HEK293 (cell line): ENCODE results near the gene KBTBD3.

ENCODE experiments used
- CTCF ChIA-PET: fragments of 350-600 bp; formaldehyde crosslinking; extraction: SDS; loops from one replicate; lab custom pipeline; 2021; ENCODE audit warnings: antibody characterized with exemption; lab: Yijun Ruan, JAX
- POLR2A ChIA-PET: fragments of 300-600 bp; formaldehyde crosslinking; extraction: SDS; loops from one replicate; lab custom pipeline; 2020; ENCODE audit warnings: antibody characterized with exemption, inconsistent platforms; lab: Yijun Ruan, JAX
- H3K27ac ChIP-seq: fragments of 200-500 bp; sonication (Bioruptor generic); 2 replicates; pipeline ENCODE4 v1.5.1; 2014; ENCODE audit warnings: low read depth, low read length, control low read depth, inconsistent platforms; ENCODE audit errors: extremely low read depth
- H3K36me3 ChIP-seq, 2 experiments: fragments of 200-500 bp in 1 of 2; sonication (Bioruptor generic) in 1 of 2; 1 replicate in 1 of 2; 2 replicates in 1 of 2; pipeline ENCODE4 v1.5.1; 2014 to 2017; ENCODE audit warnings: inconsistent platforms in 2 of 2, low read length in 2 of 2; ENCODE audit not compliant: control insufficient read depth in 2 of 2, insufficient read depth in 1 of 2
- H3K4me1 ChIP-seq: fragments of 200-500 bp; sonication (Bioruptor generic); 2 replicates; pipeline ENCODE4 v1.5.1; 2014; ENCODE audit warnings: mild to moderate bottlenecking, low read length, inconsistent platforms; ENCODE audit not compliant: control insufficient read depth, insufficient read depth
- H3K4me3 ChIP-seq: 2 replicates; pipeline ENCODE4 v1.5.1; 2011; ENCODE audit warnings: low read depth, mild to moderate bottlenecking, control low read depth, low read length, moderate library complexity
- H3K9me3 ChIP-seq: fragments of 200-500 bp; sonication (Bioruptor generic); 2 replicates; pipeline ENCODE4 v1.5.1; 2014; ENCODE audit warnings: low read depth, low read length, inconsistent platforms; ENCODE audit not compliant: control insufficient read depth, insufficient read depth
- CTCF ChIP-seq: fragments of 450-650 bp; formaldehyde crosslinking; IDR thresholded peaks from 2 replicates; pipeline ENCODE4 v1.5.1; 2016; ENCODE audit warnings: missing biosample characterization, missing genetic modification characterization
- FEZF1 ChIP-seq: fragments of 450-650 bp; formaldehyde crosslinking; IDR thresholded peaks from 2 replicates; pipeline ENCODE4 v1.5.1; 2016; ENCODE audit warnings: missing biosample characterization, missing genetic modification characterization
- INSM2 ChIP-seq: fragments of 450-650 bp; formaldehyde crosslinking; IDR thresholded peaks from 2 replicates; pipeline ENCODE4 v1.5.1; 2016; ENCODE audit warnings: missing biosample characterization, missing genetic modification characterization
- KLF10 ChIP-seq: fragments of 450-650 bp; IDR thresholded peaks from 2 replicates; pipeline ENCODE4 v1.5.1; 2018; ENCODE audit warnings: missing biosample characterization, mild to moderate bottlenecking, missing genetic modification characterization
- KLF16 ChIP-seq: fragments of 450-650 bp; formaldehyde crosslinking; IDR thresholded peaks from 2 replicates; pipeline ENCODE4 v1.5.1; 2017; ENCODE audit warnings: missing biosample characterization, missing genetic modification characterization
- KLF17 ChIP-seq: fragments of 450-650 bp; formaldehyde crosslinking; IDR thresholded peaks from 2 replicates; pipeline ENCODE4 v1.5.1; 2016; ENCODE audit warnings: missing biosample characterization, missing genetic modification characterization
- KLF8 ChIP-seq: fragments of 450-650 bp; formaldehyde crosslinking; IDR thresholded peaks from 2 replicates; pipeline ENCODE4 v1.5.1; 2016; ENCODE audit warnings: missing biosample characterization, missing genetic modification characterization
- KLF9 ChIP-seq: fragments of 450-650 bp; formaldehyde crosslinking; IDR thresholded peaks from 2 replicates; pipeline ENCODE4 v1.5.1; 2016; ENCODE audit warnings: missing biosample characterization, missing genetic modification characterization, low read depth
- OVOL3 ChIP-seq: fragments of 450-650 bp; formaldehyde crosslinking; IDR thresholded peaks from 2 replicates; pipeline ENCODE4 v1.5.1; 2016; ENCODE audit warnings: missing biosample characterization, missing genetic modification characterization
- PATZ1 ChIP-seq: fragments of 450-650 bp; formaldehyde crosslinking; IDR thresholded peaks from 2 replicates; pipeline ENCODE4 v1.5.1; 2016; ENCODE audit warnings: missing biosample characterization, missing genetic modification characterization
- SP2 ChIP-seq: fragments of 450-650 bp; formaldehyde crosslinking; IDR thresholded peaks from 2 replicates; pipeline ENCODE4 v1.5.1; 2016; ENCODE audit warnings: missing biosample characterization, missing genetic modification characterization
- YY1 ChIP-seq: fragments of 450-650 bp; formaldehyde crosslinking; IDR thresholded peaks from 2 replicates; pipeline ENCODE4 v1.5.1; 2018; ENCODE audit warnings: missing biosample characterization, missing genetic modification characterization
- ZNF280C ChIP-seq: fragments of 450-650 bp; formaldehyde crosslinking; IDR thresholded peaks from 2 replicates; pipeline ENCODE4 v1.5.1; 2016; ENCODE audit warnings: missing biosample characterization, missing genetic modification characterization
- ZNF280D ChIP-seq: fragments of 450-650 bp; formaldehyde crosslinking; IDR thresholded peaks from 2 replicates; pipeline ENCODE4 v1.5.1; 2016; ENCODE audit warnings: missing biosample characterization, missing genetic modification characterization
- ZNF501 ChIP-seq: fragments of 450-650 bp; formaldehyde crosslinking; IDR thresholded peaks from 2 replicates; pipeline ENCODE4 v1.5.1; 2016; ENCODE audit warnings: missing biosample characterization, missing genetic modification characterization
- ZNF558 ChIP-seq: fragments of 450-650 bp; formaldehyde crosslinking; IDR thresholded peaks from 2 replicates; pipeline ENCODE4 v1.5.1; 2016; ENCODE audit warnings: missing biosample characterization, missing genetic modification characterization
- ZNF621 ChIP-seq: fragments of 450-650 bp; formaldehyde crosslinking; IDR thresholded peaks from 2 replicates; pipeline ENCODE4 v1.5.1; 2017; ENCODE audit warnings: missing biosample characterization, missing genetic modification characterization
- ZNF654 ChIP-seq: fragments of 450-650 bp; formaldehyde crosslinking; IDR thresholded peaks from 2 replicates; pipeline ENCODE4 v1.5.1; 2016; ENCODE audit warnings: low read depth, missing biosample characterization, missing genetic modification characterization
- ZNF76 ChIP-seq: fragments of 450-650 bp; formaldehyde crosslinking; IDR thresholded peaks from 2 replicates; pipeline ENCODE4; 2016; ENCODE audit warnings: low read depth, missing biosample characterization, missing genetic modification characterization, borderline replicate concordance
- ZSCAN16 ChIP-seq: fragments of 450-650 bp; formaldehyde crosslinking; IDR thresholded peaks from 2 replicates; pipeline ENCODE4 v1.5.1; 2016; ENCODE audit warnings: missing biosample characterization, missing genetic modification characterization
- ZSCAN30 ChIP-seq: fragments of 450-650 bp; IDR thresholded peaks from 2 replicates; pipeline ENCODE4 v1.5.1; 2018; ENCODE audit warnings: missing biosample characterization, mild to moderate bottlenecking, missing genetic modification characterization, moderate library complexity
- ZSCAN5A ChIP-seq: fragments of 450-650 bp; formaldehyde crosslinking; IDR thresholded peaks from 2 replicates; pipeline ENCODE4 v1.5.1; 2016; ENCODE audit warnings: missing biosample characterization, missing genetic modification characterization

Gene KBTBD3

GRCh38 chr11:106077609-106078455, 685 bp upstream of the KBTBD3 start, which contains the start of gene AASDHPPT:
Gene AASDHPPT, plus strand, starts transcription at chr11:106077662. Its CDS starts 49 bp downstream, at chr11:106077711.
- Histone ChIP-seq H3K4me1 (no peaks in the 10 kb centered on the region), H3K4me3 (peak within 1 kb of the TSS; percentile 93), H3K36me3 (peaks cover 0 to 34% of the 10 kb centered on the region in 2 experiments; a peak in 2 of 3 replicates), H3K27ac (peak within 1 kb of the TSS; percentile 96), H3K9me3 (no peaks in the 10 kb centered on the region)
- ChIA-PET CTCF (interaction anchor here (0.7 to 1.6 kb wide), 4 partner anchors 9 to 198 kb away, joined by 3 to 7 read pairs (median 4); no protein-coding TSS in a partner anchor), POLR2A (interaction anchor here (0.6 to 1.5 kb wide), 11 partner anchors 9 to 884 kb away, joined by 3 to 9 read pairs (median 3); partner anchors contain the start of gene MSANTD4)
- TF ChIP-seq FEZF1 (peak; percentile 41; the same call in 1 of the 2 replicates), INSM2 (tag by site-specific recombination) (no peak), ZNF76 (tag by site-specific recombination) (peak; percentile 14; the same call in 1 of the 2 replicates), CTCF (tag by site-specific recombination) (peak; percentile 22; the same call in 1 of the 2 replicates), ZNF621 (tag by site-specific recombination) (no peak), OVOL3 (tag by site-specific recombination) (peak; percentile 64; the same call in 1 of the 2 replicates), KLF16 (tag by site-specific recombination) (peak; percentile 58), ZNF280C (tag by site-specific recombination) (no peak), KLF9 (tag by site-specific recombination) (peak; percentile 71), ZSCAN30 (0 out of 2 replicates have a peak, but pooled peaks have one; percentile 45), YY1 (tag by site-specific recombination) (peak; percentile 69), ZNF280D (no peak), ZNF501 (tag by site-specific recombination) (peak; percentile 18; the same call in 1 of the 2 replicates), KLF17 (0 out of 2 replicates have a peak, but pooled peaks have one; percentile 28), KLF8 (tag by site-specific recombination) (0 out of 2 replicates have a peak, but pooled peaks have one; percentile 6), KLF10 (peak; percentile 33; the same call in 1 of the 2 replicates), SP2 (tag by site-specific recombination) (0 out of 2 replicates have a peak, but pooled peaks have one; percentile 23), ZNF558 (tag by site-specific recombination) (no peak), PATZ1 (tag by site-specific recombination) (no peak), ZNF654 (no peak), ZSCAN5A (tag by site-specific recombination) (no peak), ZSCAN16 (tag by site-specific recombination) (no peak)
